Measurements from ENCODE around the gene MACROD1.

- TF ChIP-seq, protein P1, sequence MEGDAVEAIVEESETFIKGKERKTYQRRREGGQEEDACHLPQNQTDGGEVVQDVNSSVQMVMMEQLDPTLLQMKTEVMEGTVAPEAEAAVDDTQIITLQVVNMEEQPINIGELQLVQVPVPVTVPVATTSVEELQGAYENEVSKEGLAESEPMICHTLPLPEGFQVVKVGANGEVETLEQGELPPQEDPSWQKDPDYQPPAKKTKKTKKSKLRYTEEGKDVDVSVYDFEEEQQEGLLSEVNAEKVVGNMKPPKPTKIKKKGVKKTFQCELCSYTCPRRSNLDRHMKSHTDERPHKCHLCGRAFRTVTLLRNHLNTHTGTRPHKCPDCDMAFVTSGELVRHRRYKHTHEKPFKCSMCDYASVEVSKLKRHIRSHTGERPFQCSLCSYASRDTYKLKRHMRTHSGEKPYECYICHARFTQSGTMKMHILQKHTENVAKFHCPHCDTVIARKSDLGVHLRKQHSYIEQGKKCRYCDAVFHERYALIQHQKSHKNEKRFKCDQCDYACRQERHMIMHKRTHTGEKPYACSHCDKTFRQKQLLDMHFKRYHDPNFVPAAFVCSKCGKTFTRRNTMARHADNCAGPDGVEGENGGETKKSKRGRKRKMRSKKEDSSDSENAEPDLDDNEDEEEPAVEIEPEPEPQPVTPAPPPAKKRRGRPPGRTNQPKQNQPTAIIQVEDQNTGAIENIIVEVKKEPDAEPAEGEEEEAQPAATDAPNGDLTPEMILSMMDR (IDR thresholded peaks at IDR 0.05 in 2 of 3, conservative IDR thresholded peaks at IDR 0.05 in 1 of 3; ENCODE audit: control insufficient read depth in 2 of 3, extremely low read depth in 1 of 3, insufficient read depth in 1 of 3, low read depth in 3 of 3, low read length in 3 of 3): no peak
- TF ChIP-seq SMAD1 (IDR thresholded peaks at IDR 0.05; ENCODE audit: low read depth, partially characterized antibody) (no peak), YY1 (IDR thresholded peaks at IDR 0.05; ENCODE audit: low read depth, low read length) (peak; percentile 85), POU2F2 (IDR thresholded peaks at IDR 0.05; ENCODE audit: borderline replicate concordance, low read depth, low read length) (peak; percentile 70), POLR2A (IDR thresholded peaks at IDR 0.05; ENCODE audit: low read depth, low read length) (peak; percentile 90), NR2C2 (IDR thresholded peaks at IDR 0.05; ENCODE audit: borderline replicate concordance, control insufficient read depth, insufficient read length, low read depth) (no peak), ZBED1 (IDR thresholded peaks at IDR 0.05; ENCODE audit: borderline replicate concordance) (peak; percentile 65), ZNF592 (IDR thresholded peaks at IDR 0.05) (no peak), NFIC (IDR thresholded peaks at IDR 0.05; ENCODE audit: low read depth, low read length) (no peak)
- TF ChIP-seq, protein P2, sequence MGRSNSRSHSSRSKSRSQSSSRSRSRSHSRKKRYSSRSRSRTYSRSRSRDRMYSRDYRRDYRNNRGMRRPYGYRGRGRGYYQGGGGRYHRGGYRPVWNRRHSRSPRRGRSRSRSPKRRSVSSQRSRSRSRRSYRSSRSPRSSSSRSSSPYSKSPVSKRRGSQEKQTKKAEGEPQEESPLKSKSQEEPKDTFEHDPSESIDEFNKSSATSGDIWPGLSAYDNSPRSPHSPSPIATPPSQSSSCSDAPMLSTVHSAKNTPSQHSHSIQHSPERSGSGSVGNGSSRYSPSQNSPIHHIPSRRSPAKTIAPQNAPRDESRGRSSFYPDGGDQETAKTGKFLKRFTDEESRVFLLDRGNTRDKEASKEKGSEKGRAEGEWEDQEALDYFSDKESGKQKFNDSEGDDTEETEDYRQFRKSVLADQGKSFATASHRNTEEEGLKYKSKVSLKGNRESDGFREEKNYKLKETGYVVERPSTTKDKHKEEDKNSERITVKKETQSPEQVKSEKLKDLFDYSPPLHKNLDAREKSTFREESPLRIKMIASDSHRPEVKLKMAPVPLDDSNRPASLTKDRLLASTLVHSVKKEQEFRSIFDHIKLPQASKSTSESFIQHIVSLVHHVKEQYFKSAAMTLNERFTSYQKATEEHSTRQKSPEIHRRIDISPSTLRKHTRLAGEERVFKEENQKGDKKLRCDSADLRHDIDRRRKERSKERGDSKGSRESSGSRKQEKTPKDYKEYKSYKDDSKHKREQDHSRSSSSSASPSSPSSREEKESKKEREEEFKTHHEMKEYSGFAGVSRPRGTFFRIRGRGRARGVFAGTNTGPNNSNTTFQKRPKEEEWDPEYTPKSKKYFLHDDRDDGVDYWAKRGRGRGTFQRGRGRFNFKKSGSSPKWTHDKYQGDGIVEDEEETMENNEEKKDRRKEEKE (IDR thresholded peaks at IDR 0.05): no peak
- TF ChIP-seq, protein P3, sequence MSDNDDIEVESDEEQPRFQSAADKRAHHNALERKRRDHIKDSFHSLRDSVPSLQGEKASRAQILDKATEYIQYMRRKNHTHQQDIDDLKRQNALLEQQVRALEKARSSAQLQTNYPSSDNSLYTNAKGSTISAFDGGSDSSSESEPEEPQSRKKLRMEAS (IDR thresholded peaks at IDR 0.05; ENCODE audit: low read depth, low read length): peak; percentile 72
- TF ChIP-seq, protein P4, sequence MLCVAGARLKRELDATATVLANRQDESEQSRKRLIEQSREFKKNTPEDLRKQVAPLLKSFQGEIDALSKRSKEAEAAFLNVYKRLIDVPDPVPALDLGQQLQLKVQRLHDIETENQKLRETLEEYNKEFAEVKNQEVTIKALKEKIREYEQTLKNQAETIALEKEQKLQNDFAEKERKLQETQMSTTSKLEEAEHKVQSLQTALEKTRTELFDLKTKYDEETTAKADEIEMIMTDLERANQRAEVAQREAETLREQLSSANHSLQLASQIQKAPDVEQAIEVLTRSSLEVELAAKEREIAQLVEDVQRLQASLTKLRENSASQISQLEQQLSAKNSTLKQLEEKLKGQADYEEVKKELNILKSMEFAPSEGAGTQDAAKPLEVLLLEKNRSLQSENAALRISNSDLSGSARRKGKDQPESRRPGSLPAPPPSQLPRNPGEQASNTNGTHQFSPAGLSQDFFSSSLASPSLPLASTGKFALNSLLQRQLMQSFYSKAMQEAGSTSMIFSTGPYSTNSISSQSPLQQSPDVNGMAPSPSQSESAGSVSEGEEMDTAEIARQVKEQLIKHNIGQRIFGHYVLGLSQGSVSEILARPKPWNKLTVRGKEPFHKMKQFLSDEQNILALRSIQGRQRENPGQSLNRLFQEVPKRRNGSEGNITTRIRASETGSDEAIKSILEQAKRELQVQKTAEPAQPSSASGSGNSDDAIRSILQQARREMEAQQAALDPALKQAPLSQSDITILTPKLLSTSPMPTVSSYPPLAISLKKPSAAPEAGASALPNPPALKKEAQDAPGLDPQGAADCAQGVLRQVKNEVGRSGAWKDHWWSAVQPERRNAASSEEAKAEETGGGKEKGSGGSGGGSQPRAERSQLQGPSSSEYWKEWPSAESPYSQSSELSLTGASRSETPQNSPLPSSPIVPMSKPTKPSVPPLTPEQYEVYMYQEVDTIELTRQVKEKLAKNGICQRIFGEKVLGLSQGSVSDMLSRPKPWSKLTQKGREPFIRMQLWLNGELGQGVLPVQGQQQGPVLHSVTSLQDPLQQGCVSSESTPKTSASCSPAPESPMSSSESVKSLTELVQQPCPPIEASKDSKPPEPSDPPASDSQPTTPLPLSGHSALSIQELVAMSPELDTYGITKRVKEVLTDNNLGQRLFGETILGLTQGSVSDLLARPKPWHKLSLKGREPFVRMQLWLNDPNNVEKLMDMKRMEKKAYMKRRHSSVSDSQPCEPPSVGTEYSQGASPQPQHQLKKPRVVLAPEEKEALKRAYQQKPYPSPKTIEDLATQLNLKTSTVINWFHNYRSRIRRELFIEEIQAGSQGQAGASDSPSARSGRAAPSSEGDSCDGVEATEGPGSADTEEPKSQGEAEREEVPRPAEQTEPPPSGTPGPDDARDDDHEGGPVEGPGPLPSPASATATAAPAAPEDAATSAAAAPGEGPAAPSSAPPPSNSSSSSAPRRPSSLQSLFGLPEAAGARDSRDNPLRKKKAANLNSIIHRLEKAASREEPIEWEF (IDR thresholded peaks at IDR 0.05; ENCODE audit: insufficient replicate concordance, low read depth, low read length): no peak
Observed at GRCh38 chr11:64207256-64208085, 41.6 kb upstream of the MACROD1 start.

Measured in GM12878 (cell line).